GM12872 (cell line): ENCODE measurements around the gene AMOTL1.

Experiments
- TF ChIP-seq, protein P1 (sequence below): IDR thresholded peaks from 3 replicates; pipeline ENCODE4 v1.5.1; 2011; ENCODE audit warnings: low read depth, mild to moderate bottlenecking, low read length, moderate library complexity; ENCODE audit not compliant: insufficient read depth

The AMOTL1 gene

DNA sequence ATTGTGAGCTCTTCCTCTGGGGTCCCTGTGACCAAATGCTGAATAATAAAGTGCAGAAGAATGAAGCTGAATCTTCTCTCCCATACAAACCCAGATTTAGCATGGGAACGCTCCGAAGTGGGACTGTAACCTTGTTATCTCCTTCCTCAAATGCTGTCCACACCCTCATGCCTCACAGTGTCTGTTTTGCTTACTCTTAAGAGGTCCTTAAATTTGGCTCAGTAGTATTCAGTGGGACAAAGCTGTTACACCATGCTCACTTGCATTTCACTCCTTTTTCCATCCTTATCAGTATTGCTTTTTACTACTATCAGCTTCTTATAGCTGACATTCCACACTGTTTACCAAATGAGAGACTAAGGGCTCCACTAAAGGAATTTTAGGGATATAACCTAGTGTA lies 13.8 kb upstream of the AMOTL1 start:
- TF ChIP-seq, protein P1, sequence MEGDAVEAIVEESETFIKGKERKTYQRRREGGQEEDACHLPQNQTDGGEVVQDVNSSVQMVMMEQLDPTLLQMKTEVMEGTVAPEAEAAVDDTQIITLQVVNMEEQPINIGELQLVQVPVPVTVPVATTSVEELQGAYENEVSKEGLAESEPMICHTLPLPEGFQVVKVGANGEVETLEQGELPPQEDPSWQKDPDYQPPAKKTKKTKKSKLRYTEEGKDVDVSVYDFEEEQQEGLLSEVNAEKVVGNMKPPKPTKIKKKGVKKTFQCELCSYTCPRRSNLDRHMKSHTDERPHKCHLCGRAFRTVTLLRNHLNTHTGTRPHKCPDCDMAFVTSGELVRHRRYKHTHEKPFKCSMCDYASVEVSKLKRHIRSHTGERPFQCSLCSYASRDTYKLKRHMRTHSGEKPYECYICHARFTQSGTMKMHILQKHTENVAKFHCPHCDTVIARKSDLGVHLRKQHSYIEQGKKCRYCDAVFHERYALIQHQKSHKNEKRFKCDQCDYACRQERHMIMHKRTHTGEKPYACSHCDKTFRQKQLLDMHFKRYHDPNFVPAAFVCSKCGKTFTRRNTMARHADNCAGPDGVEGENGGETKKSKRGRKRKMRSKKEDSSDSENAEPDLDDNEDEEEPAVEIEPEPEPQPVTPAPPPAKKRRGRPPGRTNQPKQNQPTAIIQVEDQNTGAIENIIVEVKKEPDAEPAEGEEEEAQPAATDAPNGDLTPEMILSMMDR, result no peak

DNA sequence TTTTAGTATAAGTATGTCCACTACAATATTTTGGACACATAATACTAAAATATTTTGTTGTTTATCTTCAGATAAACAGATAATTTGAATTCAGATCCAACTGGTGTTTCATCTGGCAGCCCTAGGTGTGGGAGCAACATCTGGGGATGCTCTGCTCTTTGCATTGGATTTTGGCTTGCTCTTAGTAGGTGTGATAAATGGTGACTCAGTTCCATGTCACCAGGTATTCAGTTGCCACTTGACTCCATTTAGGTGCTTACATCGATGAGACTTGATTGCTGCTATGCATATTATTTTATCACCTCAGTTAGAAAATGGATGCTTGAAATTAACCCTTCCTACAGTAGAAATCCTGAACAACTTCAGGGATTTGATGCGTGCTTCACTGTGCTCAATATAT lies 13.3 kb upstream of the AMOTL1 start:
- TF ChIP-seq, protein P1, result no peak

DNA sequence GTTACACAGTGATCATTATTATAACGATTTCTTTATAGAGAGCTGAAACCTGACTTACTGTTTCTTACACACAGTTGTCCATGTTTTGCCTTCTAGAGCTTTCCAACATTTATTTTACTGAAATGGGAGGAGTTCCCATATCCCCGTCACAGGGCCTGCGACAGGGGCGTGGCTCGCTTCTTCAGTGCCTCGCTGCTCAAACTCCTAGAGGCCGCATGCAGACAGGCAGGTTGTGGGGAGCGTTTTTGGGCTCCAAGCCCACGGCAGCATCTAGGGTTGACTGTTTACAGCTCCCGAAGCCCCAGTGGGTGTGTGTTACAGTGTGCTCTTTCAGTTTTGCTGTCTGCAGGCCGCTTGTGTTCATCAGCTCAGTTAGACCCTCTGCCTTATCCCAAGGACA lies 12.7 kb upstream of the AMOTL1 start:
- TF ChIP-seq, protein P1, result no peak

DNA sequence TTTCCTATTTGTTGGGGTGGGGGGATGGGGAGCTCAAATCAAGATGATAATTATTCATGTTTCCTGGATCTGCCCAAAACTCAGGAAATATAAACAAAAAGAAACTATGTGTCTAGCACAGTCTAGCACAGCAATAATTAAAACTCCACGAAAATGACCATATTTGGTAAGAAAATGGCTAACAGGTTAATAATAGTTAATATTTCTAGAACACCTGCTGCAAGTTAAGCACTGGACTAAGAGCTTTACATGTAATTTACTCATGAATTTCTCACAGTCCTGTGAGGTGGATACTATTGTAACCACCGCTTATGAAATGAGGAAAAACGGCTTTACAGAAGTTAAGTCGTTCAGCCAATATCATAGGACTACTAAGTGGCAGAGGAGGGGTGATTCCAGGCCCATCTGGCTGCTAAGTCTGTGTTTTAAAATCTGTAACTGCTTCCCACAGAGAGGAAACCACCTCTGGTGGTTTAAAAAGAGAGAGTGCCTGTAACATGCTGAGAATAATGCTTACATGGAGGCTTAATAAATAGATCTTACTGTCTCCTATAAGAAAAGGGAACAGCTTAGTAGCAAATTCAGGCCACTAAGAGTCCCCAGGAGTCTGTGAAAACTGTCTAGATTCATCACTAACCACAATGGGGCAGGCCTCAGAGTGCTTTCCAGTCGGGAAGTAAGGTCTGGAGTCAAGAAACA lies 11.0 kb upstream of the AMOTL1 start:
- TF ChIP-seq, protein P1, result no peak

DNA sequence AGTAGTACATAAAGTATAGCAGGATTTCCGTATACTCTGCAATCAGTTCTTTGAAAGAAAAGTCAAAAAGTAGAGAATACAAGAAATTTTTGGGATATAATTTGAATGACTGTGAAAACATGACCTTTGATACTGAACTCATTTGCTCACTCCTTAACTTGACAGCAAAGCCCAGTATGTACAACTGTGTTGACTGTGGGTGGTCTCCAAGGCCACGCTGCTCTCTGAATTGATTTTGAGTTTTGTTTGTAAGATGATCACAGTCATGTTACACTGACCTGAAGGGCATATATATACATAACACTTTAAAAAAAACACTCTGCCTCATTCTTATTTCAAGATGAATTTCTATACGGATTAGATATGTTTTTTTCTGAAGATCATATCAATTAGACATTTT lies 9.5 kb upstream of the AMOTL1 start:
- TF ChIP-seq, protein P1, result no peak

DNA sequence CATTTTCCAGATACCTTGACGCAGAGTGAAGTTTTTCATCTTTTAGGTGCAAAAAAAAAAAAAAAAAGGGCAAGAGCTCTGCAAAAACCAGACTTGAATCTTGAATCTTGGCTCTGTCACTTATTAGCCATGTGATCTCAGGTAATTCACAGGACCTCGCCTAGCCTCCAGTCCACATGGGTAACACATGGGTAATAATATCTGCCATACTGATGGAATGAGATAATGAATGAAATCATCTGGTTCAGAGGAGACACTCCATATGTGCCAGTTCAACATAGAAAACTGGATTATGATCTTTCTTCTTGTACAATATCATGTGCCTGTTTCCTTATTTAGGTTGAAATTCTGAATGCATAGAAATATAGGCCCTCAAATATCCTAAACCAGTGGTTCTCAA lies 8.6 kb upstream of the AMOTL1 start:
- TF ChIP-seq, protein P1, result no peak

DNA sequence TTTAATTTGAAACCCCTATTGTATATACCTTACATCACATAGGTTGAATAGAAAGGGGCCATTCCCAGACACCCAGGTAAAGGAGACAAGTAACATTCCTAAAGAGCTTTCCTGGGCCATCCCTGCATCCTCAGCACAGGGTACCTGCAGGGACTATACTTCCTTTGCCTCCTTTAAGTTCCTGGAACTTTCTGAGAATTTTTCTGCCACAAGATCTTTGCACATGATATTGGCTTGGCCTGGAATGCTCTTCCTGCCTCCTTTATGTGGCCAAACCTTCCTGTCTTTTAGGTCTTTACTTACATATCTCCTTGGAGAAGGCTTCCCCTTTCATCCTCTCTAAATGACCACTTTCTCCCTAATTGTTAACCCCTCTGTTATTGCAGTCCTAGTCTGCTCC lies 7.9 kb upstream of the AMOTL1 start:
- TF ChIP-seq, protein P1, result no peak
